GM19395 (cell line): ENCODE results near the gene AGPAT3.

ENCODE experiments used
- ATAC-seq: cut with Tn5 transposase; IDR thresholded peaks from one replicate; pipeline ENCODE4 v1.9.1; 2021; ENCODE audit warnings: mild to moderate bottlenecking, moderate library complexity; ENCODE audit not compliant: unreplicated experiment

The AGPAT3 gene

DNA sequence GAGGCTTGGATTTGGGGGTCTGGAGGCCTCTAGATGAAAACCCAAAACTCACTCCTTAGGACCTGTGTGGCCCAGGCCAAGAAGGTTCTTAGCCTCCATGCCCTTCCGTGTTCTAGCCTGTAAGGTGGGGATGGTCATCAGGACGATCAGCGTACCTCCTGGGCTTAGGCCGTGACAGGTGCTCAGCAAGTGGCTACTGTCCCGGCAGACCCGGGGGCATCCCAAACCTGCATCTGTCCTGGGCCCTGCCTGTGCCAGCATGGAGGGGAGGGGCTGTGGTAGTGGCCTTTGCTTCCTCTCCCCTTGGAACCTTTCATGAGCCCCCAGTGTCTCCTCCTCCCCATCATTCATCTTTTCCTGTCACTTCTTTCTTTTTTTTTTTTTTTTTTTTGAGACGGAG lies 124.4 kb downstream of the AGPAT3 start:
- no peak for ATAC-seq

DNA sequence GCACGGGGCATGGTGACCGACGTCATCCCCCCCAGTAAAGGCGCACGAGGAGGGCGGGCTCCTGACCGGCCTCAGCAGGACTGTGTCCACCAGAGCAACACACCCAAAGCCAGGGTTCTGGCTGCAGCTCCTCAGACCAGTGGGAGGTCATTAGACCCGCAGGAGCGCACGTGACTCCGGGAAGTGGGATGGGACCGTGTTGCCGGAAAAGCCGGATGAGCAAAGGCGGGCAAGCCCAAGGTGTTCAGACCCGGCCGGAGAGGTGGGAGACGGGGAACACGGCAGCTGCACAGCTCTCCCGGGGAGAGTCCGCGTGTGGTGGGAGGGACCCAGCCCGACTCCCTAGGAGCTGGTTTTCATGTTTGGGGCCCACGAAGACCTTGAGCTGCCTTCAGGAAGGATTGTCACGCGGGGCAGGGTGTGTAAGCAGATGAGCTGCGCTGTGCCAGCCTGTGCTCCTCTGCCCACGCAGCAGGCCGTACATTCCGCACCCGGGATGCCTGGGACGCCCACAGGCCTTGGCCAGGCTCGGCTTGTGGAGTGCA lies 126.5 kb downstream of the AGPAT3 start:
- ATAC-seq = no peak

DNA sequence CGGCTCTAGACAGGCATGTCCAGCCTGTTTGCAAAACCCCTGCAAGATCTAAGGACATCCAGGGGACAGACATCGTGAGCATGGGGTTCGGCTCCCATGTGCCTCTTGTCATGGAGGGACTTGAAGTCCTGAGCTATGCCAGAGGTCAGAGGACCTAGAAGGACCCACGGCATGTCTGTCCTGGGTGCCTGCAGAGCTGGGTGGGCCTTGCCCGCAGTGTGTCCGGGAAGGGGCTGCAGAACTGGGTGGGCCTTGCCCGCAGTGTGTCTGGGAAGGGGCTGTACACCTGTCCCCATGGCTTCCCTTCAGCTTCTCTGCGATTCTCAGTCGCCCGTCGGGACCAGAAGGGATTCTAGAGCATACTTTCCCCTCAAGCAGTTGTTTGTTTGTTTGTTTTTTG lies 127.1 kb downstream of the AGPAT3 start:
- no peak for ATAC-seq

DNA sequence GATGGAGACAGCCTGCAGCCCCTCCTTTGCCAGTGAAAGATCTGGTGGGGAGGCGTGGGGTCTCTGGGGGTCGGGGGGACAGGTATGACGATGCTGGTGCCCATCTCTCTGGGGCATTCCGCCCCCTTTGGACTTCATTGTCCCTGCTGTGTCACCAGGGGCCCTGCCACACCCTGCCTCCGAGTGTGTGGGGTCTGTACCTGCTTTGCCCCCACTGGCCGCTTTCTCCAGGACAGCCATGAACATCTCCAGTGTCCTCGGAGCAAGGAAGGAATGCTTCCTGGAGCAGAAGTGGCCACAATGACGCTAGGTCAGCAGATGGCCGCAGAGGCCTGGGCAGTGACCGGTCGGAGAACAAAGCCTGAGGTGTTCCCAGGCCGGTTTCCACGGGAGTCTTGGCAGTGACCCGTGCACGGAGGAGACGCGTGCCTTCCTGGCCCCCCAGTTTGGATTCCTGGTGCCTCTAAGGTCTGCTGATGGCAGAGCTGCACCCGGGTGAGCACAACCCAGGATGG lies 128.5 kb downstream of the AGPAT3 start:
- no peak for ATAC-seq

DNA sequence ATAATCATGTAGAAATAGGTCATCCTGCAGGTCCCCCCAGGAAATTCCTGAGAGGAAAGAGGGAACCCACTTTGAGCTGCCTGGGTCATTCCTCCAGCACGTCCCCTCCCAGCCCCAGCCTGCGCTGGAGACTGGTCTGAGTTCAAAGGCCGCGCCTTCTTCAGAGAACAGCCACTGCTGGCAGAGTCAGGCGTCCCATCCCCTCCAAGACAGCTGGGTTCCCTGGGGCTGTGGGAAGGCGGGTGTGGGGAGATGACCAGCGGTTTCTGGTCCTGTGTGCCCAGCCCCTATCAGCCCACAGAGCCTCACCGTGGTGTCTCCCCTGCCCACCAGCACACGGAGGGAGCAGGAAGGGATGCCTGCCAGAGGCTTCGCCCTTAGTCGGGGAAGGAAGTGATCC lies 129.1 kb downstream of the AGPAT3 start:
- no peak for ATAC-seq

DNA sequence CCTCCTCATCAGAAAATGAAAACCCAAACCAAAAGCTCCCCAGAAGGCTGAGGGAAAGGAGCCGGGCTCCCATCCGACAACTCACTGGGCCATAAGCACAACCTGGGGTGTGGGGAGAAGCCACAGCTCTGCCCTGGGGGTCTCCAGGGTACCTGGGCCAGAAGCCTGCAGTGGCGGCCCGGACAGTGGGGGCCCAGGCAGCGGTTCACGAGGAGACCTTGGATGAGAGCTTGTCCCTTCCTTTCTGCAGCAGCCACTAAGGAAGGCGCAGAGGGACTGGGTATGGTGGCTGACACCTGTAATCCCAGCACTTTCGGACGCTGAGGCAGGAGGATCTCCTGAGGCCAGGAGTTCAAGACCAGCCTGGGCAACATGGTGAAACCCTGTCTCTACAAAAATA lies 129.6 kb downstream of the AGPAT3 start:
- no peak for ATAC-seq

DNA sequence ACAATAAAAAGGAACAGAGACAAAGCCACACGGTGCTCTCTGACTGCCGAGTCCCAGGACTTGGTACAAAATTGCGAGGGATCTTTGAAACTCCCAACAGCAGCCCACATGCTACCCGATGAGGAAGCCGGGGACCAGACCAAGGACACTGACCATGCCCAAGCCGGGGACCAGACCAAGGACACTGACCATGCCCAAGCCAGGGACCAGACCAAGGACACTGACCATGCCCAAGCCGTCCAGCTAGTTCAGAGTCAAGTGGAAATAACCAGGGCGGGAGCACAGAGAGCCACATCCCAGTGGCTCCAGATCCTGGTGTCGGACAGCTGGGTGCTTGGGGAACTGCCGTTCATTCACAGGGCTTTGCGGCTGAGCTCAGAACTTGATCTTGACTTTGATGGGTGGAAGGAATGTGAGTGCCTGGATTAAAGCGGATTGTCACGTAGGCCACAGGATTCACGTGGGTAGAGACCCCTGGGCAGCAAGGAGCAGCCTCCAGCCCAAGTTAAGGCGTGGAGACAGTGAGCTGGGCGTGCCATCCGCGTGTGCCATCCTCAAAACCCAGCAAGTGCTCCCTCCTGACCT lies 130.6 kb downstream of the AGPAT3 start:
- no peak for ATAC-seq

DNA sequence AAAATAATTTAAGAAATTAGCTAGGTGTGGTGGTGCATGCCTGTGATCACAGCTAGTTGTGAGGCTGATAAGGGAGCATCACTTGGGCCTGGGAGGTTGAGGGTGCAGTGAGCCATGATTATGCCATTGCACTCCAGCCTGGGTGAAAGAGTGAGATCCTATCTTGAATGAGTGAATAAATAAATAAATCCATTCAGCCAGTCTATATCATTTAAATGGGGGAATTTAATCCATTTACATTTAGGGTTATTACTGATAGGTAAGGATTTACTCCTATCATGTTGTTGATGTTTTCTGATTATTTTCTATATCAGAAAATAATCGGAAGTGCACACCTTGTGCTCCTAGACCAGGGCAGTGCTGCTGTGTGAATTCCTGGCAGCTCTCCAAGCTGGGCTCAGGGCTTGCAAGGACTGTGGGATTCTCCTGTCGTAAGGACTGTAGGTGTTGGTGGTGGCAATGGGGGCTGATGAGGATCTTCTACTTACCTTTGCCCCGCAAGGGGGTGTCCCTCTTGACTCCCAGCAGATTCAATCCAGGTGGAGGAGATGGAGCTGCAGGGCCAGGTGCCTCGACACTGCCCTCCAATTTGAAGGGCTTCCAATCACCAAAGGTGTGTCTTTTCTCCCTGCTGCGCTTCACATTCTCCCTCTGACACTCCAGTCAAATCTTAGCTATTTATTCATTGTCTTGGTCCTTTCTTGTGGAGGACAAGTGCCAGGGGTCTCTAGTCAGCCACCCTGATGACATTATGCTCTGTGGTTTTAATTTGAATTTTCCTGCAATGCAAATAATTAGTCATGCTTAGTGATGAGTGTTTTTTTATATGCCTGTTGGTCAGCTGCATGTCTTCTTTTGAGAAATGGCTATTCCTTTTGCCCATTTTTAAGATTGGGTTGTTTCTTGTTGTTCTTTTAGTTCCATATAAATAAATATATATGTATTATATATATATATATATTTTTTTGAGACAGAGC lies 133.0 kb downstream of the AGPAT3 start:
- ATAC-seq = no peak

DNA sequence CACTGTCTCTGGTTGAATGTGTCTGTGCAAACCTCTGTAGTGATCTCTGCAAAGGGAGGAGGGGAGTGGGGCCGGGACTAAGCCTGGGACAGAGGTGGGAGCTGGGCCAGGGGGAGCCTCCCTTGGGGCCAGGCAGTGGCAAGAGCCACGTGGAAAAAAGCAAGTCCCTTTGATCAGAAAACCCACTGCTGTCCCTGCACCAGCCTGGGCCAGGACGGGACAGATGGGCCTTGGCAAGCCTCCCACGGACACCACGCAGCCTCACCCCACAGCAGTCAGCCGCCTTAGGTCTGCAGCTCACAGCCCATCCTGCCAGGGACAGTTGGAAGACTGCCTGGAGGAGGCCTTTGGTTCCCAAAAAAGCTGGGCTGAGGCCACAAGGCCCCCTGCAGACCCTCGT lies 135.3 kb downstream of the AGPAT3 start:
- no peak for ATAC-seq

DNA sequence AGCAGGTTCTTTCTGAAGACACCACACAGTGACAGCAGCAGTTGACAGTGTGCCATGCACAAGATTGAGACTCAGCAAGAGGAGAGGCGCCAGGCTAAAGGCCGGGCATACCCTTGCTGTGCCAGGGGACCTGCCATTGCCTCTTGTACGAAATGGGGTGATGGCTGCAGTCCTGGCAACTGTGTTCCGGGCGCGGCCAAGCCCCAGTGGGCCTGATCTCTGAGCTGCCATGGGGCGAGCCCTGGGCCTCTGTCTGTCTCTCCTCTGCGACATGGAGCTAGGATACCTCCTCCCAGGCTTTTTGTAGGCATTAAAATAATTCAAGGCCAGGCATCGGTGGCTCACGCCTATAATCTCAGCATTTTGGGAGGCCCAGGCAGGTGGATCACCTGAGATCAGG lies 137.5 kb downstream of the AGPAT3 start:
- ATAC-seq = no peak

DNA sequence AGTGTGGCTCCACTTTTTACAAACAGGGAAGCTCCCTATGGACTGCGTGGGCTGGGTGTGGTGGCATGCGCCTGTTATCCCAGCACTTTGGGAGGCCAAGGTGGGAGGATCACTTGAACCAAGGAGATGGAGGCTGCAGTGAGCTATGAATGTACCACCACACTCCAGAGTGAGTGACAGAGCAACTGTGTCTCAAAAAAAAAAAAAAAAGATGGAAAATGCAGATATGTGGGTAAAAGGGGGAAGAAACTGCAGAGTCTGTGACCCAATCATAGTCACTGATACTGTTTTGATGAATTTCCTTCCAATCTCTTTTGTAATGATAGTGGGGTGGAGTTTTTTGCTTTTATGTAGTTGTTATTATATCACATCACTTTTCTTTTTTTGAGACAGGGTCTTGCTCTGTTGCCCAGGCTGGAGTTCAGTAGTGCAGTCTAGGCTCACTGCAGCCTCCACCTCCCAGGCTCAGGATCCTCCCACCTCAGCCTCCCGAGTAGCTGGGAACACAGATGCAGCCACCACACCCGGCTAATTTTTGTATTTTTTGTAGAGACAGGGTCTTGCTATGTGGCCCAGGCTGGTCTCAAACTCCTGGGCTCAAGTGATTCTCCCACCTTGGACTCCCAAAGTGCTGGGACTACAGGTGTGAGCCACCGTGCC lies 138.4 kb downstream of the AGPAT3 start:
- ATAC-seq = no peak

DNA sequence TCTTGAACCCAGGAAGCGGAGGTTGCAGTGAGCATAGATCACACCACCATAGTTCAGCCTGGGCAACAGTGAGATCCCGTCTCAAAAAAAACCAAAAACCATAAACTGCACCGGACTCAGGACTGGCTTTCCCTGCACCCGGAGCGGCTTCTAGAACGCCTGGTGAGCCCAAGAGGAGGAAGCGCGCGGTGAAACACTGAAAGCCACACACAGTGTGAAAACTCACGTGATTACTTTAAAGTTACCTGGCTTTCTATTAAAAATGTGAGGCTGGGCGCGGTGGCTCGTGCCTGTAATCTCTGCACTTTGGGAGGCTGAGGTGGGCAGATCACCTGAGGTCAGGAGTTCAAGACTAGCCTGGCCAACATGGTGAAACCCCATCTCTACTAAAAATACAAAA lies 140.0 kb downstream of the AGPAT3 start:
- no peak for ATAC-seq

DNA sequence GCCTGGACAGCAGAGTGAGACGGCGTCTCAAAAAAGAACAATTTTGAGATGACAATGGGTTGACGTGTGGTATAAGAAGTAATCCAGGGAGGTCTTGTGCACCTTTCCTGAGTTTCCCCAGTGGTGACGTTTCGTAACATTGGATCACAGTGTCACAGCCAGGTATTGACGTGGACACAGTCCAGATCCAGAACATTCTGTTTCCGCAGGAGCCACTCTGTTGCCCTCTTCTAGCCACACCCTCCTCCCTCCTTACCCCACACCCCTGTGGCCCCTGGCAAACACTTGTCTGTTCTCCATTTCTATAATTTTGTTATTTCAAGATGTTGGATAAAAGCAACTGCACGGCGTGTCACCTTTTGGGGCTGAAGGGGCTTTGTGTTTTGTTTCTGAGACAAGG lies 140.6 kb downstream of the AGPAT3 start:
- no peak for ATAC-seq

DNA sequence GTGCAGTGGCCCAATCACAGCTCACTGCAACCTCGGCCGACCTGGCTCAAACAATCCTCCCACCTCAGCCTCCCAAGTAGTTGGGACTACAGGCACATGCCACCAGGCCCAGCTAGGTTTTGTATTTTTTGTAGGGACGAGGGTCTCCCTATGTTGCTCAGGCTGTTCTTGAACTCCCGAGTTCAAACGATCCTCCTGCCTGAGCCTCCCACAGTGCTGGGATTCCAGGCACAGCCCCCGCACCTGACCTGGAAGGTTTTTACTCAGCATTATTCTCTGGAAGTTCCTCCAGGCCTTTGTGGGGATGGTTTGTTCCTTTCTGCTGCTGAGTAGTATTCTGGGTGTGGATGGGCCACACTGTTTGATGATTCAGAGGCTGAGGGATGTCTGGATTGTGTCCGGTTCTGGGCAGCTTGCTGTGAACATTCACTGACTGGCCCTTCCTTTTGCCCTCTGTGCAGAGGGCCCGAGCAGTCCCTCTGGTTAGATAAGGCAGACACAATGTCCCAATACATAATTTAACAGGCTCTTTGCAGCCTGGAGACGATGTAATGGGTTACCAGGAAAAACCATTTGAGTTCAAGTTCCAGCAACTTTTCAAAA lies 141.1 kb downstream of the AGPAT3 start:
- ATAC-seq = no peak

DNA sequence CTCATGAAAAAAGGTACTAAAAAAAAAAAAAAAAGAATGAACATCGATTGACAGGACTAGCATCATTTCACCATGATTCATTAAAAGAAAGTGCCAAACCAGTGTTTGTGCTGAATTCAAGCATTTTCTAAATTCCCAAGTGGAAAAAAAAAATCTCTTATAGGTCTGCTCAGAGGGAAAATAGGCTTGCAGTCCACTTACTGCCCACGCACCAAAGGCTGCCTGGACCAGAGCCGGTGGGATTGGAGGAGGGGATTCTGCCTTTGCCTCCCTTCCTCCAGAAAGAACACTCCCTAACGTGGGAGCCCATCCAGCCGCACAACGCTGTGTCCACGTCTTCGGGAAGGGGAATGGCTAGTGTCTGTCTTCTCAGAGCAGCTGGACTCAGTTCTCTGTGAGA lies 141.6 kb downstream of the AGPAT3 start:
- no peak for ATAC-seq

DNA sequence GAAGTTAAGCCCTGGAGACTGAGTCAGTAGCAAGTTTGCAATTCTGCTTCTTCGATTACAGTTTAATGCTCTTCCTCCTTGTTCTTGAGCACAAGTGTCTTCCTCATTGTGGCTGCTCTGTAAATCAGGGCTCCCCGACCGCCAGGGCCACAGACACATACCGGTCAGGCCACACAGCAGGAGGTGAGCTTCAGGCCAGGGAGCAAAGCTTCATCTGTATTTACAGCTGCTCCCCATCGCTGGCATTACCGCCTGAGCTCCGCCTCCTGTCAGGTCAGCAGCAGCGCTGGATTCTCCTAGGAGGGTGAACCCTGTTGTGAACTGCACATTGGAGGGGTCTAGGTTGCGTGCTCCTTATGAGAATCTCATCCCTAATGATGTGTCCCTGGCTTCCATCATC lies 145.4 kb downstream of the AGPAT3 start:
- no peak for ATAC-seq

DNA sequence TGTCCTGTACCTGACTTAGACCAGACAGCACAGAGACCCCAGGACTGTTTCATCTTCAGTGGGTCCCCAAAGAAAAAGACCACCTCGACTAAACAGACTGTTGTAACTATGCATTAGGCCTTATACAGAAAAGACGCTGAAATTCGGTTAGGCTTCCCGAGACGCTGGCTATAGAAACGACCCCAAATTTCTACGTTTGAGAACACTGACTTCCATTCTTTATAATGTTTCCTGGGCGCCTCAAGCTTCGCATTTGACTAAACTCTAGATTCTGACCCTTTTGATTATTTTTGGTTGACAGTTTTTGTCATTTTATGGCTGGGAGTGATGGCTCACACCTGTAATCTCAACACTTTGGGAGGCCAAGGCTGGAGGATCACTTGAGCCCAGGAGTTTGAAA lies 146.1 kb downstream of the AGPAT3 start:
- no peak for ATAC-seq

DNA sequence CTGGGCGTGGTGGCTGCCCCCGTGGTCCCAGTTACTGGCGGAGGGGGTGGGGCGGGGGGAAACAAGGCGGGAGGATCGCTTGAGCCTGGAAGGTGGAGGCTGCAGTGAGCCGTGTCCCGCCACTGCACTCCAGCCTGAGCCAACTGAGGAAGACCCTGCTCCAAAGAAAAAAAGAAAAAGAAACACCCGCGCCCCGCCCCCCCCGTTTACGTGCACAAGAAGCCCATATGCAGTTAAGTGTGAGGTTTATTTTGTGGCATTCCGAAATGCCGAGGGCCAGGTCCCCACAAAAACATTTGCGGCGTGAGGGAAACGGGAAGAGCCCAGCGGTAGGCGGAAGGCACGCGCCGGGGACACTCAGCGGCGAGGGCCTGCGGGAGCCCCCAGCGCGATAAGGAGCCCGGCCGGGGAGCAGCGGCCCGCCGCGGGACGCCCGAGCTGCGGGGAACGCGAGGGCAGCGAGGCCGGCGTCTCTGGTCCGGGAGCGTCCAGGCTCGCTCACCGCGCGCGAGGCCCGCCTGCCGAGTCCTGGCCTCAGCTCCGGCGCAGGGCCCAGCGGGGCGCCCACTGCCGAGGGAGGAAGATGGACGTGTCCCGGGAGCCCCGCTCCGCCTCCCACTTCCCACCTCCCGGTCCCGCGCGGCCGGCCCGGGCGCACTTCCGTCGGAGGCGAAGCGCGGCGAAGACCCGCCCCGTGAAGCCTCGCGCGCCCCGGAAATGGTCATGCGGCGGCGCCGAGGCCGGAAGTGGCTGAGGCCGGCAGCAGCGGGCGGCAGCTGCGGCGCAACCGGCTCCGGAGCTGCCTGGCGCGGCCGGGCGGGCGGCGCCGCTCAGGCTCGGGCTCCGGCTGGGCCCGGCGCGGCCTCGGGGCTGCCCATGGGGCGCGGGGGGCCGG lies 146.8 kb downstream of the AGPAT3 start, which contains the start of gene TRAPPC10:
TRAPPC10 (plus strand) TSS at position 731 of the 895 bp plus-strand sequence. CDS start 185 bp downstream, outside the sequence.
- ATAC-seq = peak; percentile 68

DNA sequence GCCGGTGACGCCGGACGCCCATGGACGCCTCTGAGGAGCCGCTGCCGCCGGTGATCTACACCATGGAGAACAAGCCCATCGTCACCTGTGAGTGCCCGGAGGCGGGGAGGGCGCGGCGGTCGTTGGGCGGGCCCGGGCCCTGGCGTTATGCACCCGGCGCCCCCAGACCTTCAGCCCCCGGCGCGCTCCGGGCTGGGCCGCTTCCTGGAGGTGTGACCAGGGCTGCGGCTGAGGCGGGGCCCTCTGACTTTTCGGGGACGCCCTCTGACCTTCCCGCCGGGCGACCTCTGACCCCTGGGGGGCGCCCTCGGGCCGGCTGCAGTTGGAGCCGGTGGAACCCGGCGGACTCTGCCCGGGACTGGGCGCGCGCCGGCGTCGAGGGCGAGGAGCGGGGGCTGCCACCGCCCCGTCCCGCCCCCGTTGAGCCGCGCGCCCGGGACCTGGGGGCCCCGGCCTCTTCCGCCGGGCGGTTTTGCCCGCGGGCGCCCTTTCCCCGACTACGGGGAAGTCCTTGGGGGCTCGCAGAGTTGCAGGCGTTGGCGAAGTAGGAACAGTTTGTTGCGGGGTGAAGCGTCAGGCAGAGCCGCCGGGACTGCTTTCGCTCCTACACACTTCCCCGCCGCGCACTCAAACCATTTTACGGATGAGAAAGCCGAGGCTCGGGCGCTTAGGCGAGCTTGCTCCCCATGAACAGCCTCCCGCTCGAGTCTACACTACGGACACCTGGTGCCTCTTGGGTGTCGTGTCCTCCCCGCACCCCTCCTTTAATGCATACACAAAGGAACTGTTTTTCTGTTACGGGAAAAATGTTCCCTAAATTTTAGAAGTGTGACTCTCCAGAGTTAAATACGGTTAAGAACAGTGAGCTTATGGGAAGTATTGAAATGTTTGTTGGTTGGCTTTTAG lies 147.7 kb downstream of the AGPAT3 start:
- ATAC-seq = peak; percentile 63
